HUES48 (cell line): Measurements from ENCODE around the gene DNASE1L2.
"Not testable (repeated sequence)": the region's sequence is repeated elsewhere in the genome, so short reads cannot be mapped to it uniquely, and the experiment has no call there.

Experiments used
- H3K27ac ChIP-seq: one replicate; pipeline ENCODE4 v1.7.0; 2013; ENCODE audit warnings: low read depth, low read length, inconsistent platforms
- H3K27me3 ChIP-seq: 2 replicates; pipeline ENCODE4 v1.6.1; 2013; ENCODE audit warnings: mild to moderate bottlenecking, low read length; ENCODE audit not compliant: control insufficient read depth, insufficient read depth
- H3K36me3 ChIP-seq: 2 replicates; pipeline ENCODE4 v1.6.1; 2013; ENCODE audit warnings: low read length; ENCODE audit not compliant: control insufficient read depth, insufficient read depth
- H3K4me1 ChIP-seq: 2 replicates; pipeline ENCODE4 v1.6.1; 2013; ENCODE audit warnings: mild to moderate bottlenecking, low read length; ENCODE audit not compliant: control insufficient read depth, insufficient read depth
- H3K4me3 ChIP-seq: 2 replicates; pipeline ENCODE4 v1.5.1; 2013; ENCODE audit warnings: mild to moderate bottlenecking, low read depth, low read length
- H3K9ac ChIP-seq: 2 replicates; pipeline ENCODE4 v1.6.1; 2013; ENCODE audit warnings: mild to moderate bottlenecking, low read depth, low read length, moderate library complexity
- H3K9me3 ChIP-seq: 2 replicates; pipeline ENCODE4 v1.6.1; 2013; ENCODE audit warnings: low read length; ENCODE audit not compliant: control insufficient read depth, insufficient read depth

DNASE1L2 gene

GRCh38 chr16:2235234-2235651 is 1.0 kb upstream of the DNASE1L2 start:
- H3K4me3 ChIP-seq = no peak overlapping the region
- H3K9me3 ChIP-seq = no peaks in the 10 kb centered on the region
- peaks cover 48% of the 10 kb centered on the region for H3K36me3 ChIP-seq
- peaks cover 20% of the 10 kb centered on the region for H3K27me3 ChIP-seq
- no peak overlapping the region for H3K9ac ChIP-seq
- H3K4me1 ChIP-seq = no peaks in the 10 kb centered on the region; the same call in 1 of the 2 replicates
- no peak overlapping the region for H3K27ac ChIP-seq

GRCh38 chr16:2235695-2236336 is 428 bp upstream of the DNASE1L2 start:
- Histone ChIP-seq H3K4me1 (no peaks in the 10 kb centered on the region; the same call in 1 of the 2 replicates), H3K27ac (no peak overlapping the region), H3K4me3 (no peak overlapping the region), H3K9me3 (no peaks in the 10 kb centered on the region), H3K27me3 (peaks cover 20% of the 10 kb centered on the region), H3K36me3 (peaks cover 46% of the 10 kb centered on the region), H3K9ac (no peak overlapping the region)

GRCh38 chr16:2237102-2237482 is 848 bp downstream of the DNASE1L2 start:
- H3K9me3 ChIP-seq = no peaks in the 10 kb centered on the region
- H3K9ac ChIP-seq = no peak overlapping the region
- H3K27ac ChIP-seq = no peak overlapping the region
- peaks cover 34% of the 10 kb centered on the region for H3K36me3 ChIP-seq
- H3K27me3 ChIP-seq = peaks cover 20% of the 10 kb centered on the region
- H3K4me3 ChIP-seq = peak overlapping the region; percentile 56
- no peaks in the 10 kb centered on the region; the same call in 1 of the 2 replicates for H3K4me1 ChIP-seq

GRCh38 chr16:2237493-2238149 is 1.4 kb downstream of the DNASE1L2 start:
- Histone ChIP-seq H3K27ac (no peak overlapping the region), H3K4me3 (peak overlapping the region; percentile 56; the same call in 1 of the 2 replicates), H3K4me1 (no peaks in the 10 kb centered on the region; the same call in 1 of the 2 replicates), H3K9ac (no peak overlapping the region), H3K36me3 (peaks cover 34% of the 10 kb centered on the region), H3K27me3 (peaks cover 20% of the 10 kb centered on the region), H3K9me3 (no peaks in the 10 kb centered on the region)

GRCh38 chr16:2238150-2238837 is 2.0 kb downstream of the DNASE1L2 start:
- Histone ChIP-seq H3K4me3 (peak overlapping the region; percentile 56; the same call in 1 of the 2 replicates), H3K27ac (no peak overlapping the region), H3K4me1 (no peaks in the 10 kb centered on the region; the same call in 1 of the 2 replicates), H3K9me3 (no peaks in the 10 kb centered on the region), H3K9ac (no peak overlapping the region), H3K36me3 (peaks cover 34% of the 10 kb centered on the region), H3K27me3 (peaks cover 20% of the 10 kb centered on the region)

GRCh38 chr16:2238838-2239675 is 2.8 kb downstream of the DNASE1L2 start:
- Histone ChIP-seq H3K9ac (no peak overlapping the region), H3K9me3 (no peaks in the 10 kb centered on the region), H3K36me3 (peaks cover 34% of the 10 kb centered on the region), H3K4me3 (no peak overlapping the region), H3K27ac (no peak overlapping the region), H3K27me3 (peaks cover 20% of the 10 kb centered on the region), H3K4me1 (no peaks in the 10 kb centered on the region; the same call in 1 of the 2 replicates)

- H3K9ac ChIP-seq, H3K4me1 ChIP-seq, H3K9me3 ChIP-seq, H3K4me3 ChIP-seq, H3K27ac ChIP-seq: not testable (repeated sequence)
- Histone ChIP-seq H3K27me3 (peaks cover 20% of the 10 kb centered on the region), H3K36me3 (peaks cover 36% of the 10 kb centered on the region)
Observed at GRCh38 chr16:2240331-2240730, 4.1 kb downstream of the DNASE1L2 start.

GRCh38 chr16:2242598-2242997 is 6.4 kb downstream of the DNASE1L2 start:
- no peak overlapping the region for H3K27ac ChIP-seq
- peaks cover 52% of the 10 kb centered on the region for H3K36me3 ChIP-seq
- no peaks in the 10 kb centered on the region for H3K9me3 ChIP-seq
- peaks cover 7% of the 10 kb centered on the region for H3K27me3 ChIP-seq
- no peak overlapping the region for H3K9ac ChIP-seq
- no peak overlapping the region for H3K4me3 ChIP-seq
- no peaks in the 10 kb centered on the region; the same call in 1 of the 2 replicates for H3K4me1 ChIP-seq

GRCh38 chr16:2243031-2243528 is 6.8 kb downstream of the DNASE1L2 start:
- no peak overlapping the region for H3K27ac ChIP-seq
- H3K9ac ChIP-seq = no peak overlapping the region
- peaks cover 56% of the 10 kb centered on the region for H3K36me3 ChIP-seq
- H3K4me1 ChIP-seq = no peaks in the 10 kb centered on the region; the same call in 1 of the 2 replicates
- H3K9me3 ChIP-seq = no peaks in the 10 kb centered on the region
- no peak overlapping the region for H3K4me3 ChIP-seq
- 0 out of 2 replicates have a peak, but pooled peaks cover 2% of the 10 kb centered on the region for H3K27me3 ChIP-seq

- Histone ChIP-seq H3K9me3 (no peaks in the 10 kb centered on the region), H3K4me3 (no peak overlapping the region), H3K4me1 (no peaks in the 10 kb centered on the region), H3K36me3 (peaks cover 61% of the 10 kb centered on the region), H3K27me3 (no peaks in the 10 kb centered on the region), H3K9ac (no peak overlapping the region), H3K27ac (no peak overlapping the region)
Observed at GRCh38 chr16:2243781-2244180, 7.5 kb downstream of the DNASE1L2 start.
